ENCODE measurements around the gene PILRB.

The PILRB gene

GRCh38 chr7:100402241-100402640, 44.3 kb downstream of the PILRB start:
- no peaks in the 10 kb centered on the region for H4K20me1 ChIP-seq (ENCODE audit: control insufficient read depth, insufficient read depth, low read depth, low read length)
- no peaks in the 10 kb centered on the region for H3K9me2 ChIP-seq (replicated peaks; ENCODE audit: control insufficient read depth, low read length)
- H3K27ac ChIP-seq (ENCODE audit: low read depth, low read length), result no peak overlapping the region
- H3K9me3 ChIP-seq (ENCODE audit: control insufficient read depth, insufficient read depth, low read length), result no peaks in the 10 kb centered on the region
- H3F3A ChIP-seq (ENCODE audit: control insufficient read depth, insufficient read depth), result no peaks in the 10 kb centered on the region
- no peak for TF ChIP-seq CTCF (IDR thresholded peaks at IDR 0.05; ENCODE audit: low read depth, low read length, poor library complexity, severe bottlenecking)
- no peaks in the 10 kb centered on the region for H3K36me3 ChIP-seq (ENCODE audit: control insufficient read depth, low read length)
- peaks cover 18% of the 10 kb centered on the region for H3K4me1 ChIP-seq (ENCODE audit: control insufficient read depth, low read length)
- no peak overlapping the region for H3K4me3 ChIP-seq (ENCODE audit: low read length)
- peaks cover 3% of the 10 kb centered on the region; the same call in 1 of the 2 replicates for H3K27me3 ChIP-seq (ENCODE audit: control insufficient read depth, low read length)
- no peaks in the 10 kb centered on the region for H3K79me2 ChIP-seq (ENCODE audit: control insufficient read depth, low read length)
- no peak overlapping the region for H3K4me2 ChIP-seq (ENCODE audit: low read length)

GRCh38 chr7:100406767-100407166, 48.9 kb downstream of the PILRB start:
- H3K4me1 ChIP-seq (ENCODE audit: control insufficient read depth, low read length), result peaks cover 21% of the 10 kb centered on the region
- no peaks in the 10 kb centered on the region for H3K9me3 ChIP-seq (ENCODE audit: control insufficient read depth, insufficient read depth, low read length)
- H3K79me2 ChIP-seq (ENCODE audit: control insufficient read depth, low read length), result no peaks in the 10 kb centered on the region
- no peak overlapping the region for H3K27ac ChIP-seq (ENCODE audit: low read depth, low read length)
- no peaks in the 10 kb centered on the region for H3F3A ChIP-seq (ENCODE audit: control insufficient read depth, insufficient read depth)
- peaks cover 13% of the 10 kb centered on the region; the same call in 1 of the 2 replicates for H3K27me3 ChIP-seq (ENCODE audit: control insufficient read depth, low read length)
- TF ChIP-seq CTCF (IDR thresholded peaks at IDR 0.05; ENCODE audit: low read depth, low read length, poor library complexity, severe bottlenecking), result no peak
- TF ChIP-seq EZH2phosphoT487 (IDR thresholded peaks at IDR 0.05; ENCODE audit: borderline replicate concordance, low read length), result no peak
- no peak overlapping the region for H3K4me3 ChIP-seq (ENCODE audit: low read length)
- no peaks in the 10 kb centered on the region for H3K9me2 ChIP-seq (replicated peaks; ENCODE audit: control insufficient read depth, low read length)
- no peaks in the 10 kb centered on the region for H3K36me3 ChIP-seq (ENCODE audit: control insufficient read depth, low read length)
- no peaks in the 10 kb centered on the region for H4K20me1 ChIP-seq (ENCODE audit: control insufficient read depth, insufficient read depth, low read depth, low read length)
- H3K4me2 ChIP-seq (ENCODE audit: low read length), result no peak overlapping the region

GRCh38 chr7:100407285-100408180, 49.6 kb downstream of the PILRB start:
- no peaks in the 10 kb centered on the region for H3F3A ChIP-seq (ENCODE audit: control insufficient read depth, insufficient read depth)
- H3K9me3 ChIP-seq (ENCODE audit: control insufficient read depth, insufficient read depth, low read length), result no peaks in the 10 kb centered on the region
- H3K36me3 ChIP-seq (ENCODE audit: control insufficient read depth, low read length), result no peaks in the 10 kb centered on the region
- H3K79me2 ChIP-seq (ENCODE audit: control insufficient read depth, low read length), result no peaks in the 10 kb centered on the region
- peaks cover 21% of the 10 kb centered on the region for H3K4me1 ChIP-seq (ENCODE audit: control insufficient read depth, low read length)
- peaks cover 13% of the 10 kb centered on the region; the same call in 1 of the 2 replicates for H3K27me3 ChIP-seq (ENCODE audit: control insufficient read depth, low read length)
- H4K20me1 ChIP-seq (ENCODE audit: control insufficient read depth, insufficient read depth, low read depth, low read length), result no peaks in the 10 kb centered on the region
- TF ChIP-seq EZH2phosphoT487 (IDR thresholded peaks at IDR 0.05; ENCODE audit: borderline replicate concordance, low read length) (no peak), CTCF (IDR thresholded peaks at IDR 0.05; ENCODE audit: low read depth, low read length, poor library complexity, severe bottlenecking) (peak; percentile 89)
- peak overlapping the region; percentile 18; the same call in 1 of the 2 replicates for H3K4me2 ChIP-seq (ENCODE audit: low read length)
- no peaks in the 10 kb centered on the region for H3K9me2 ChIP-seq (replicated peaks; ENCODE audit: control insufficient read depth, low read length)
- no peak overlapping the region for H3K27ac ChIP-seq (ENCODE audit: low read depth, low read length)
- H3K4me3 ChIP-seq (ENCODE audit: low read length), result no peak overlapping the region
